Right atrium auricular region (tissue), 2 donors: ENCODE data around the gene TRAF3IP3. TPM values are rescaled to one million over a fixed set of nuclear protein-coding genes. Genes with fewer than 3 reads are reported as not detected.

Experiments
- DNase-seq: peaks from one replicate; pipeline ENCODE4 v3.0.0-alpha.2; 2019; ENCODE audit warnings: low spot score
- H3K27ac ChIP-seq, 2 donors: fragments of 200-600 bp; sonication (generic); 1 replicate in 1 of 2; 2 replicates in 1 of 2; pipeline ENCODE4 v1.5.1; 2016 to 2019
- H3K27me3 ChIP-seq, 2 donors: fragments of 200-600 bp; sonication (generic); one replicate each; pipeline versions ENCODE4 v1.5.1 to v1.6.0; 2017 to 2019
- H3K36me3 ChIP-seq: fragments of 200-600 bp; sonication (generic); one replicate; pipeline ENCODE4 v1.5.1; 2016
- H3K4me1 ChIP-seq, 2 donors: fragments of 200-600 bp; sonication (generic); one replicate each; pipeline versions ENCODE4 v1.5.1 to v1.6.0; 2017 to 2019
- H3K4me3 ChIP-seq, 2 donors: fragments of 200-600 bp; sonication (generic); 1 replicate in 1 of 2; 2 replicates in 1 of 2; pipeline ENCODE4 v1.5.1; 2017 to 2019; ENCODE audit warnings: mild to moderate bottlenecking in 1 of 2, moderate library complexity in 1 of 2
- H3K9me3 ChIP-seq, 2 donors: fragments of 200-600 bp; sonication (generic); one replicate each; pipeline ENCODE4 v1.5.1; 2019
- total RNA-seq, 2 donors: library from RNA; depleted of rRNA; stranded (reverse); fragments of >200 nt; gene quantifications; one replicate each; pipeline ENCODE4 v1.1.0, GENCODE V29; 2016
- TF ChIP-seq, protein P1 (sequence below), 2 donors: fragments of 200-600 bp; sonication (generic); IDR thresholded peaks; one replicate each; pipeline ENCODE4 v1.5.1; 2019; ENCODE audit warnings: antibody characterized with exemption in 2 of 2

Gene TRAF3IP3
- total RNA-seq, 2 donors from 2014 or later: 0.19 to 2.2 TPM

DNA sequence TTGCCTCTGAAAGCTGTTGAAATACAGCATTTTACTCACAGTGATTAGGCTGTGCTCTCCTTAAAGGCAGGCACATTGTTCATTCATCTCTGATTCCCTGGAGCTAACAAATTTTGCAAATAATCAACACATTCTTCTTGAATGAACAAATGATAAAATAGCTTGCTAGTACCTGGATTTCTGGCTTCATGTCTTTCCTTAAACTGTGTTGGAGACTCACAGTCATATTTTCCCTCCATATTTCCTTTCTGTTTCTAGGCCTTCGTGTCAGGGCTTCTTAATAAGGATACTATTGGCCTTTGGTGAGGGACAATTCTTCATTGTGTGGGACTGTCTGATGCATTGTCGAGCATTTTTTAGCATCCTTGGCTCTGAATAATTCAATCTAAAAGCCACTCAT, 41.5 kb upstream of the TRAF3IP3 start:
- H3K9me3 ChIP-seq: no peaks in the 10 kb centered on the region
- H3K36me3 ChIP-seq: no peaks in the 10 kb centered on the region
- no peak overlapping the region for H3K27ac ChIP-seq
- DNase-seq: no peak
- H3K4me1 ChIP-seq: no peaks in the 10 kb centered on the region
- H3K4me3 ChIP-seq: no peak overlapping the region
- TF ChIP-seq, protein P1, sequence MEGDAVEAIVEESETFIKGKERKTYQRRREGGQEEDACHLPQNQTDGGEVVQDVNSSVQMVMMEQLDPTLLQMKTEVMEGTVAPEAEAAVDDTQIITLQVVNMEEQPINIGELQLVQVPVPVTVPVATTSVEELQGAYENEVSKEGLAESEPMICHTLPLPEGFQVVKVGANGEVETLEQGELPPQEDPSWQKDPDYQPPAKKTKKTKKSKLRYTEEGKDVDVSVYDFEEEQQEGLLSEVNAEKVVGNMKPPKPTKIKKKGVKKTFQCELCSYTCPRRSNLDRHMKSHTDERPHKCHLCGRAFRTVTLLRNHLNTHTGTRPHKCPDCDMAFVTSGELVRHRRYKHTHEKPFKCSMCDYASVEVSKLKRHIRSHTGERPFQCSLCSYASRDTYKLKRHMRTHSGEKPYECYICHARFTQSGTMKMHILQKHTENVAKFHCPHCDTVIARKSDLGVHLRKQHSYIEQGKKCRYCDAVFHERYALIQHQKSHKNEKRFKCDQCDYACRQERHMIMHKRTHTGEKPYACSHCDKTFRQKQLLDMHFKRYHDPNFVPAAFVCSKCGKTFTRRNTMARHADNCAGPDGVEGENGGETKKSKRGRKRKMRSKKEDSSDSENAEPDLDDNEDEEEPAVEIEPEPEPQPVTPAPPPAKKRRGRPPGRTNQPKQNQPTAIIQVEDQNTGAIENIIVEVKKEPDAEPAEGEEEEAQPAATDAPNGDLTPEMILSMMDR (IDR thresholded peaks at IDR 0.05): no peak
- H3K27me3 ChIP-seq: no peaks in the 10 kb centered on the region

DNA sequence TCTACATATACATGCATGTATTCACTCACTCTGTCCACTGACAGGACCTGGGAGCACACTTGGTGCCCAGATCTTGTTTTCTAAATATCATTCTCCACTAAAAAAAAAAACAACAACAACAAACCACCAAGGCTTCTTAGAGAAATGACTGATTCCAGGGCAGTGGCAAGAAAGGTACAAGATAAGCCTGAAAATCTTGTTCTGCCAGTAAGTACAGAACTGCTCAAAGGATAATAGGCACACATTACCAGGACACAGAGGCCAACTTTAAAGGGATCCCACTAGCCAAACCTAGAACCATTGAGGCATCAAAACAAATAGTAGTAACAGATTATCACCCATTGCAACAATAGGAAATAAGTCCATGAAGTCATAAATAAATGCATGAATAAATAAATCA, 40.5 kb upstream of the TRAF3IP3 start:
- no peaks in the 10 kb centered on the region for H3K9me3 ChIP-seq
- H3K4me3 ChIP-seq: no peak overlapping the region
- no peak for DNase-seq
- H3K36me3 ChIP-seq: no peaks in the 10 kb centered on the region
- H3K27ac ChIP-seq: no peak overlapping the region
- H3K4me1 ChIP-seq: no peaks in the 10 kb centered on the region
- no peaks in the 10 kb centered on the region for H3K27me3 ChIP-seq
- TF ChIP-seq, protein P1 (IDR thresholded peaks at IDR 0.05): no peak

- no peaks in the 10 kb centered on the region for H3K27me3 ChIP-seq
- no peak for DNase-seq
- H3K27ac ChIP-seq: peak overlapping the region in 1 of 2 donors; percentile 34
- no peaks in the 10 kb centered on the region for H3K36me3 ChIP-seq
- H3K9me3 ChIP-seq: no peaks in the 10 kb centered on the region
- peaks cover 0 to 4% of the 10 kb centered on the region in 2 donors for H3K4me1 ChIP-seq
- TF ChIP-seq, protein P1 (IDR thresholded peaks at IDR 0.05): no peak
- no peak overlapping the region for H3K4me3 ChIP-seq
These were observed 38.0 kb upstream of the TRAF3IP3 start for GRCh38 chr1:209717818-209718217.

- Histone ChIP-seq H3K9me3 (no peaks in the 10 kb centered on the region), H3K27ac (peak overlapping the region; percentile 58 to 70)
These were observed 35.5 kb upstream of the TRAF3IP3 start for GRCh38 chr1:209720326-209720725.

GRCh38 chr1:209720826-209721225, 35.0 kb upstream of the TRAF3IP3 start:
- Histone ChIP-seq H3K4me3 (no peak overlapping the region), H3K36me3 (no peaks in the 10 kb centered on the region), H3K9me3 (no peaks in the 10 kb centered on the region), H3K4me1 (peaks cover 0 to 4% of the 10 kb centered on the region in 2 donors), H3K27ac (peak overlapping the region; percentile 58 to 70), H3K27me3 (no peaks in the 10 kb centered on the region)
- no peak for DNase-seq
- TF ChIP-seq, protein P1 (IDR thresholded peaks at IDR 0.05): no peak

More at GRCh38 chr1:209720326-209720725, 35.5 kb upstream of the TRAF3IP3 start:
- Histone ChIP-seq H3K4me1 (peaks cover 0 to 4% of the 10 kb centered on the region in 2 donors), H3K36me3 (no peaks in the 10 kb centered on the region), H3K4me3 (no peak overlapping the region), H3K27me3 (no peaks in the 10 kb centered on the region)
- TF ChIP-seq, protein P1 (IDR thresholded peaks at IDR 0.05): no peak
- DNase-seq: no peak

- no peaks in the 10 kb centered on the region for H3K27me3 ChIP-seq
- H3K9me3 ChIP-seq: no peaks in the 10 kb centered on the region
- peak overlapping the region; percentile 58 to 70 for H3K27ac ChIP-seq
- DNase-seq: no peak
- H3K4me3 ChIP-seq: no peak overlapping the region
- H3K36me3 ChIP-seq: no peaks in the 10 kb centered on the region
- peaks cover 0 to 4% of the 10 kb centered on the region in 2 donors for H3K4me1 ChIP-seq
- TF ChIP-seq, protein P1 (IDR thresholded peaks at IDR 0.05): no peak
These were observed 34.5 kb upstream of the TRAF3IP3 start for GRCh38 chr1:209721323-209721722.
